C4-2B (cell line): ENCODE data around the gene ELOVL4.

ENCODE experiments used
- H3K27ac ChIP-seq: fragments of 450-650 bp; 2 replicates; pipeline ENCODE4 v1.5.1; 2017
- CTCF ChIP-seq: fragments of 450-650 bp; conservative IDR thresholded peaks from 2 replicates; pipeline ENCODE4 v1.5.1; 2017; ENCODE audit warnings: mild to moderate bottlenecking
- ZFX ChIP-seq: fragments of 450-650 bp; IDR thresholded peaks from 2 replicates; pipeline ENCODE4 v1.6.1; 2017

The ELOVL4 gene

GRCh38 chr6:79894939-79895338 lies 52.4 kb downstream of the ELOVL4 start:
- TF ChIP-seq ZFX (no peak), CTCF (no peak)
- H3K27ac ChIP-seq: no peak overlapping the region

- H3K27ac ChIP-seq: no peak overlapping the region
- TF ChIP-seq CTCF: no peak
- no peak for TF ChIP-seq ZFX
These were observed 58.8 kb downstream of the ELOVL4 start for GRCh38 chr6:79888587-79888986.

- TF ChIP-seq ZFX (no peak), CTCF (no peak)
- no peak overlapping the region for H3K27ac ChIP-seq
These were observed 69.1 kb downstream of the ELOVL4 start for GRCh38 chr6:79878142-79878748.

GRCh38 chr6:79874531-79875134 lies 72.7 kb downstream of the ELOVL4 start:
- no peak overlapping the region for H3K27ac ChIP-seq
- no peak for TF ChIP-seq CTCF

GRCh38 chr6:79872986-79873385 lies 74.4 kb downstream of the ELOVL4 start:
- TF ChIP-seq CTCF (no peak), ZFX (no peak)
- H3K27ac ChIP-seq: no peak overlapping the region

GRCh38 chr6:79872303-79872702 lies 75.0 kb downstream of the ELOVL4 start:
- no peak overlapping the region for H3K27ac ChIP-seq
- TF ChIP-seq ZFX (no peak), CTCF (no peak)

- no peak overlapping the region for H3K27ac ChIP-seq
- peak; percentile 92 for TF ChIP-seq CTCF
- TF ChIP-seq ZFX: no peak
These were observed 77.7 kb downstream of the ELOVL4 start for GRCh38 chr6:79869600-79870084.
